Smooth muscle cell (in vitro differentiated cells): ENCODE measurements around the gene RADIL. TPM values are rescaled to one million over a fixed set of nuclear protein-coding genes. Genes with fewer than 3 reads are reported as not detected.
"Not testable (repeated sequence)": the region's sequence is repeated elsewhere in the genome, so short reads cannot be mapped to it uniquely, and the experiment has no call there.

Experiments
- DNase-seq: peaks from one replicate; lab custom pipeline; 2025; ENCODE audit not compliant: unreplicated experiment; lab: John Stamatoyannopoulos, UW
- H2AFZ ChIP-seq: fragments of 200-600 bp; sonication (generic); 2 replicates; pipeline ENCODE4 v1.6.0; 2016; ENCODE audit warnings: antibody characterized with exemption, low read depth, mild to moderate bottlenecking
- H3F3A ChIP-seq: fragments of 200-600 bp; sonication (generic); 2 replicates; pipeline ENCODE4 v1.6.0; 2017; ENCODE audit warnings: antibody characterized with exemption, low read depth
- H3K27ac ChIP-seq: fragments of 200-600 bp; sonication (generic); 2 replicates; pipeline ENCODE4 v1.5.1; 2016; ENCODE audit warnings: low read depth, mild to moderate bottlenecking
- H3K27me3 ChIP-seq: fragments of 200-600 bp; sonication (generic); 2 replicates; pipeline ENCODE4 v1.6.1; 2016; ENCODE audit warnings: low read depth, mild to moderate bottlenecking
- H3K36me3 ChIP-seq: fragments of 200-600 bp; sonication (generic); 2 replicates; pipeline ENCODE4 v1.5.1; 2016; ENCODE audit warnings: low read depth
- H3K4me1 ChIP-seq: fragments of 200-600 bp; sonication (generic); 2 replicates; pipeline ENCODE4 v1.5.1; 2016; ENCODE audit warnings: low read depth
- H3K4me2 ChIP-seq: fragments of 200-600 bp; sonication (generic); 2 replicates; pipeline ENCODE4 v1.6.0; 2016; ENCODE audit warnings: mild to moderate bottlenecking
- H3K4me3 ChIP-seq: fragments of 200-600 bp; sonication (generic); 2 replicates; pipeline ENCODE4 v1.5.1; 2016; ENCODE audit warnings: mild to moderate bottlenecking
- H3K79me2 ChIP-seq: fragments of 200-600 bp; sonication (generic); 2 replicates; pipeline ENCODE4 v1.6.0; 2016; ENCODE audit warnings: low read depth, mild to moderate bottlenecking
- H3K9ac ChIP-seq: fragments of 200-600 bp; sonication (generic); 2 replicates; pipeline ENCODE4 v1.6.0; 2016; ENCODE audit warnings: low read depth
- H3K9me3 ChIP-seq: fragments of 200-600 bp; sonication (generic); replicated peaks from 2 replicates; pipeline ENCODE4 v1.5.1; 2016; ENCODE audit warnings: low read depth
- H4K20me1 ChIP-seq: fragments of 200-600 bp; sonication (generic); 2 replicates; pipeline ENCODE4 v1.6.0; 2016; ENCODE audit warnings: low read depth
- CTCF ChIP-seq: fragments of 200-600 bp; sonication (generic); IDR thresholded peaks from 2 replicates; pipeline ENCODE4 v1.5.1; 2017; ENCODE audit warnings: borderline replicate concordance, mild to moderate bottlenecking, antibody characterized with exemption; ENCODE audit not compliant: insufficient read depth, poor library complexity, severe bottlenecking
- WGBS: methylation state at CpG from one replicate; pipeline ENCODE4 v1.1.7; 2016; ENCODE audit warnings: low lambda C conversion rate; 5-methylcytosine and 5-hydroxymethylcytosine counted together
- polyA plus RNA-seq: library from polyadenylated mRNA; unstranded; fragments of >200 nt; fragmentation: Nextera tagmentation; extraction: Ambion mirVana; gene quantifications from 2 replicates; pipeline ENCODE4 v1.2.1, GENCODE V29; 2016
- total RNA-seq: library from RNA; depleted of rRNA; stranded (reverse); fragments of >200 nt; gene quantifications from 2 replicates; pipeline ENCODE4 v1.2.3, GENCODE V29; 2014

Gene RADIL
- total and polyA plus RNA-seq, 2 experiments from 2014 or later: 4.7 to 10.7 TPM

GRCh38 chr7:4893929-4894475 is 10.5 kb upstream of the RADIL start:
- Histone ChIP-seq H3K27ac (no peak overlapping the region), H3K4me2 (no peak overlapping the region), H3K9ac (no peak overlapping the region), H3F3A (no peaks in the 10 kb centered on the region), H3K36me3 (no peaks in the 10 kb centered on the region), H4K20me1 (no peaks in the 10 kb centered on the region), H3K27me3 (no peaks in the 10 kb centered on the region), H2AFZ (no peak overlapping the region), H3K4me3 (no peak overlapping the region), H3K79me2 (no peaks in the 10 kb centered on the region), H3K9me3 (no peaks in the 10 kb centered on the region), H3K4me1 (no peaks in the 10 kb centered on the region)
- no peak for DNase-seq
- 93% methylated on average over 8 of the region's 8 CpGs for WGBS
- no peak for TF ChIP-seq CTCF

DNA sequence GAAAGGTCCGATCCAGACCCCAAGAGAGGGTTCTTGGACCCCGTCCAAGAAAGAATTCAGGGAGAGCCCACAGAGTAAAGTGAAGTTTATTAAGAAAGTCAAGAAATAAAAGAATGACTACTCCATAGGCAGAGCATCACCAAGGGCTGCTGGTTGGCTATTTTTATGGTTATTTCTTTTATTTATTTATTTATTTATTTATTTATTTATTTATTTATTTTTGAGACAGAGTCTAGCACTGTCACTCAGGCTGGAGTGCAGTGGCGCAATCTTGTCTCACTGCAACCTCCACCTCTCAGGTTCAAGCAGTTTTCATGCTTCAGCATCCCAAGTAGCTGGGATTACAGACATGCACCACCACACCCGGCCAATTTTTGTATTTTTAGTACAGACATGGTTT is 9.7 kb upstream of the RADIL start:
- not testable (repeated sequence) for H4K20me1 ChIP-seq, H3K4me3 ChIP-seq, H3K79me2 ChIP-seq, H3K9me3 ChIP-seq, H3K4me1 ChIP-seq, H3K4me2 ChIP-seq, H2AFZ ChIP-seq, H3F3A ChIP-seq, H3K27ac ChIP-seq, H3K36me3 ChIP-seq, DNase-seq, H3K27me3 ChIP-seq, H3K9ac ChIP-seq
- WGBS: 93% methylated on average over 4 of the region's 4 CpGs

DNA sequence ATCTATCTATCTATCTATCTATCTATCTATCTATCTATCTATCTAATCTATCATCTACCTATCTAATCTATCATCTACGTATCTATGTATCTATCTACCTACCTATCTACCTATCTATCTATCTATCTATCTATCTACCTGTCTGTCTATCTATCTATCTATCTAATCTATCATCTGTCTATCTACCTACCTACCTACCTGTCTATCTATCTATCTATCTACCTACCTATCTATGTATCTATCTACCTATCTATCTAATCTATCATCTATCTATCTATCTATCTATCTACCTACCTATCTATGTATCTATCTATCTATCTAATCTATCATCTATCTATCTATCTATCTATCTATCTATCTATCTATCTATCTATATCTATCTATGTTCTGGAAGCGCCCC is 8.0 kb upstream of the RADIL start:
- not testable (repeated sequence) for H4K20me1 ChIP-seq, H3K4me1 ChIP-seq, H2AFZ ChIP-seq, H3K27ac ChIP-seq, H3K4me2 ChIP-seq, H3K79me2 ChIP-seq, H3K9ac ChIP-seq, H3K4me3 ChIP-seq, H3K27me3 ChIP-seq, H3F3A ChIP-seq, H3K9me3 ChIP-seq, H3K36me3 ChIP-seq, DNase-seq
- WGBS: 75% methylated on average over 2 of the region's 2 CpGs

- DNase-seq: no peak
These were observed 6.2 kb upstream of the RADIL start for GRCh38 chr7:4889682-4890081.

More at GRCh38 chr7:4889682-4890081, 6.2 kb upstream of the RADIL start:
- H3K4me2 ChIP-seq: no peak overlapping the region
- H3K36me3 ChIP-seq: no peaks in the 10 kb centered on the region
- no peaks in the 10 kb centered on the region for H3F3A ChIP-seq
- H3K4me1 ChIP-seq: no peaks in the 10 kb centered on the region
- H3K4me3 ChIP-seq: no peak overlapping the region
- WGBS: 65% methylated on average over 1 of the region's 1 CpG
- no peak overlapping the region for H3K27ac ChIP-seq
- no peak overlapping the region for H2AFZ ChIP-seq
- no peaks in the 10 kb centered on the region for H3K27me3 ChIP-seq
- no peak for TF ChIP-seq CTCF
- no peaks in the 10 kb centered on the region for H3K9me3 ChIP-seq
- no peaks in the 10 kb centered on the region for H3K79me2 ChIP-seq
- H3K9ac ChIP-seq: no peak overlapping the region
- no peaks in the 10 kb centered on the region for H4K20me1 ChIP-seq
